HCT116 (cell line): ENCODE results near the gene PADI4. TPM values are rescaled to one million over a fixed set of nuclear protein-coding genes. Genes with fewer than 3 reads are reported as not detected.

Experiments used
- ATAC-seq: fragments of 200-7000 bp; cut with Tn5 transposase; 2 replicates; pipeline ENCODE4 v1.9.1; 2020; ENCODE audit warnings: mild to moderate bottlenecking, moderate library complexity
- BruUV-seq: library from RNA; stranded (reverse); fragments of 400-500 nt; replicated peaks from 2 replicates; lab custom pipeline; 2021; lab: Mats Ljungman, UMichigan
- CTCF ChIA-PET: fragments of 300-600 bp; sonication (Branson Sonifier 250); formaldehyde crosslinking; loops from one replicate; lab custom pipeline; 2021; ENCODE audit warnings: antibody characterized with exemption; lab: Charles Lee
- POLR2A ChIA-PET: fragments of 300-600, 350-600 bp; sonication (Branson Sonifier 250); formaldehyde crosslinking; loops from one replicate; lab custom pipeline; 2021; ENCODE audit warnings: antibody characterized with exemption; lab: Charles Lee
- RAD21 ChIA-PET, 2 experiments: fragments of 300-600 bp; sonication (Branson Sonifier 250); formaldehyde crosslinking; loops; one replicate each; lab custom pipeline; 2023; ENCODE audit warnings: low total read pairs in 2 of 2; ENCODE audit not compliant: uncharacterized antibody in 2 of 2, unreplicated experiment in 2 of 2, low non-redundant PET in 1 of 2; lab: Charles Lee
- DNase-seq: peaks from one replicate; pipeline ENCODE4 v3.0.0-alpha.2; 2010; ENCODE audit warnings: low read depth, low spot score
- H2AFZ ChIP-seq: fragments of 200-600 bp; shearing (Covaris generic), sonication (generic); 2 replicates; pipeline ENCODE4 v1.6.1; 2017; ENCODE audit warnings: low read depth, mixed run types, mixed read lengths, antibody characterized with exemption, low read length; ENCODE audit not compliant: poor library complexity, severe bottlenecking
- H3K27ac ChIP-seq: 2 replicates; pipeline ENCODE4 v1.5.1; 2012; ENCODE audit warnings: low read depth, low read length
- H3K27me3 ChIP-seq: fragments of 200-600 bp; sonication (generic); 2 replicates; pipeline ENCODE4 v1.6.1; 2016; ENCODE audit warnings: mixed run types, low read length, mixed read lengths; ENCODE audit not compliant: insufficient read depth
- H3K36me3 ChIP-seq, 2 experiments: fragments of 200-500 bp in 1 of 2; fragments of 200-600 bp in 1 of 2; sonication (Bioruptor generic) in 1 of 2; sonication (generic) in 1 of 2; 2 replicates each; pipeline versions ENCODE4 v1.5.1 to v1.6.1; 2014 to 2016; ENCODE audit warnings: low read length in 2 of 2, inconsistent platforms in 1 of 2, mixed read lengths in 1 of 2, mixed run types in 1 of 2; ENCODE audit not compliant: insufficient read depth in 2 of 2, control insufficient read depth in 1 of 2
- H3K4me1 ChIP-seq, 2 experiments: fragments of 200-600 bp in 1 of 2; sonication (generic) in 1 of 2; 2 replicates each; pipeline versions ENCODE4 v1.5.1 to v1.6.1; 2012 to 2017; ENCODE audit warnings: low read length in 2 of 2, inconsistent platforms in 1 of 2, mild to moderate bottlenecking in 1 of 2, mixed read lengths in 1 of 2, mixed run types in 1 of 2, moderate library complexity in 1 of 2; ENCODE audit not compliant: insufficient read depth in 2 of 2, control insufficient read depth in 1 of 2
- H3K4me2 ChIP-seq: fragments of 200-600 bp; sonication (generic); 2 replicates; pipeline ENCODE4 v1.6.1; 2017; ENCODE audit warnings: mixed run types, low read length, mixed read lengths
- H3K4me3 ChIP-seq, 2 experiments: fragments of 200-600 bp in 1 of 2; sonication (generic) in 1 of 2; replicated peaks in 1 of 2; 2 replicates each; pipeline ENCODE4 v1.5.1; 2011 to 2016; ENCODE audit warnings: low read length in 2 of 2, control low read depth in 1 of 2, low read depth in 1 of 2, mild to moderate bottlenecking in 1 of 2, mixed read lengths in 1 of 2, mixed run types in 1 of 2
- H3K79me2 ChIP-seq: fragments of 200-600 bp; sonication (generic); 2 replicates; pipeline ENCODE4 v1.6.1; 2017; ENCODE audit warnings: mild to moderate bottlenecking, mixed run types, low read length, moderate library complexity, mixed read lengths; ENCODE audit not compliant: insufficient read depth
- H3K9ac ChIP-seq: fragments of 200-600 bp; sonication (generic); 2 replicates; pipeline ENCODE4 v1.6.1; 2016; ENCODE audit warnings: low read length, mixed read lengths
- H3K9me2 ChIP-seq: fragments of 200-600 bp; sonication (generic), shearing (Covaris generic); 2 replicates; pipeline ENCODE4 v1.6.1; 2017; ENCODE audit warnings: mixed run types, mild to moderate bottlenecking, moderate library complexity; ENCODE audit not compliant: insufficient read depth
- H3K9me3 ChIP-seq, 2 experiments: fragments of 200-500 bp in 1 of 2; fragments of 200-600 bp in 1 of 2; sonication (Bioruptor generic) in 1 of 2; sonication (generic) in 1 of 2; 2 replicates each; pipeline ENCODE4 v1.6.1; 2014 to 2017; ENCODE audit warnings: low read length in 2 of 2, mixed read lengths in 2 of 2, inconsistent platforms in 1 of 2, low read depth in 1 of 2, mild to moderate bottlenecking in 1 of 2, mixed run types in 1 of 2, moderate library complexity in 1 of 2; ENCODE audit not compliant: control insufficient read depth in 1 of 2, insufficient read depth in 1 of 2
- H4K20me1 ChIP-seq: fragments of 200-600 bp; sonication (generic), shearing (Covaris generic); 2 replicates; pipeline ENCODE4 v1.6.1; 2017; ENCODE audit warnings: mixed run types, mild to moderate bottlenecking, moderate library complexity; ENCODE audit not compliant: insufficient read depth
- ATF3 ChIP-seq: IDR thresholded peaks from 2 replicates; pipeline ENCODE4 v1.6.1; 2012
- CBX3 ChIP-seq: IDR thresholded peaks from 2 replicates; pipeline ENCODE4 v1.6.1; 2012; ENCODE audit warnings: low read depth
- CEBPB ChIP-seq: IDR thresholded peaks from 2 replicates; pipeline ENCODE4 v1.6.1; 2012; ENCODE audit warnings: low read depth
- ELF1 ChIP-seq: IDR thresholded peaks from 2 replicates; pipeline ENCODE4 v1.6.1; 2012; ENCODE audit warnings: low read depth, borderline replicate concordance
- EZH2 ChIP-seq: fragments of 200-600 bp; sonication (generic); IDR thresholded peaks from 2 replicates; pipeline ENCODE4 v1.6.1; 2017; ENCODE audit warnings: antibody characterized with exemption, mixed run types
- EZH2phosphoT487 ChIP-seq: fragments of 200-600 bp; IDR thresholded peaks from 2 replicates; pipeline ENCODE4 v1.6.1; 2018; ENCODE audit warnings: antibody characterized with exemption, borderline replicate concordance
- JUND ChIP-seq: IDR thresholded peaks from 2 replicates; pipeline ENCODE4 v1.6.1; 2012
- POLR2A ChIP-seq: IDR thresholded peaks from 2 replicates; pipeline ENCODE4 v1.7.0; 2011; ENCODE audit warnings: borderline replicate concordance; ENCODE audit not compliant: insufficient read depth, insufficient read length; ENCODE audit errors: extremely low read depth
- POLR2AphosphoS5 ChIP-seq: IDR thresholded peaks from 2 replicates; pipeline ENCODE4 v1.6.1; 2011; ENCODE audit warnings: mild to moderate bottlenecking, low read depth, low read length, moderate library complexity
- REST ChIP-seq: IDR thresholded peaks from 2 replicates; pipeline ENCODE4 v1.6.1; 2012; ENCODE audit warnings: low read depth
- SP1 ChIP-seq: IDR thresholded peaks from 2 replicates; pipeline ENCODE4 v1.6.1; 2012; ENCODE audit warnings: low read depth
- YY1 ChIP-seq: IDR thresholded peaks from 2 replicates; pipeline ENCODE4 v1.6.1; 2011; ENCODE audit warnings: low read length, low read depth, moderate library complexity, mild to moderate bottlenecking; ENCODE audit not compliant: insufficient replicate concordance; ENCODE audit errors: extremely low read depth
- ZFX ChIP-seq: fragments of 450-650 bp; IDR thresholded peaks from 2 replicates; pipeline ENCODE4 v1.6.1; 2017
- intact Hi-C: fragments of 100-400 bp; cut with micrococcal nuclease; formaldehyde crosslinking; loops from 2 replicates; pipeline ENCODE4 v1.10.0; 2022
- total RNA-seq: library from RNA; stranded (reverse); gene quantifications from one replicate; pipeline ENCODE4 v1.2.1, GENCODE V29; 2021; ENCODE audit not compliant: unreplicated experiment
- TF ChIP-seq, protein P1 (sequence below), 3 experiments: fragments of 200-600 bp in 1 of 3; sonication (generic) in 1 of 3; IDR thresholded peaks in 2 of 3; conservative IDR thresholded peaks in 1 of 3; 2 replicates each; pipeline ENCODE4 v1.5.1; 2012 to 2017; ENCODE audit warnings: low read depth in 2 of 3, low read length in 2 of 3, antibody characterized with exemption in 1 of 3, borderline replicate concordance in 1 of 3, control low read depth in 1 of 3, mild to moderate bottlenecking in 1 of 3, mixed read lengths in 1 of 3, mixed run types in 1 of 3, moderate library complexity in 1 of 3; ENCODE audit not compliant: insufficient read depth in 1 of 3
- TF ChIP-seq, protein P2 (sequence below): IDR thresholded peaks from 2 replicates; pipeline ENCODE4 v1.6.1; 2012

The PADI4 gene
- total RNA-seq, 1 experiment from 2014 or later, result 0.44 TPM

DNA sequence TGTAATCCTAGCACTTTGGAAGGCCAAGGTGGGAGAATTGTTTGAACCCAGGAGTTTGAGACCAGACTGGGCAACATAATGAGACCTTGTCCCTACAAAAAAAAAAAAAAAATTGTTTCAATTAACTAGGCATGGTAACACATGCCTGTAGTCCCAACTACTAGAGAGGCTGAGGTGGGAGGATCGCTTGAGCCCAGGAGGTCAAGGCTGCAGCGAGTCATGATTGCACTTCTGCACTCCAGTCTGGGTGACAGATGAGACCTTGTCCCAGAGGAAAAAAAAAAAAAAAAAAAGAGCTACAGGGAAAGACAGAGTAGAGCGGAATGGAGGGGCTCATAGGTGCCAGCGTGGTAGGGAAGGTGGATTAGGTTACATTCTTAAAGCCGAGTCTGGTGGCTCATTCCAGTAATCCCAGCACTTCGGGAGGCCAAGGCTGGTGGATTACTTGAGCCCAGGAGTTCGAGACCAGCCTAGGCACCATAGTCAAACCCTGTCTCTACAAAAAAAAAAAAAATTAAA is 43.0 kb downstream of the PADI4 start:
- peaks cover 11 to 21% of the 10 kb centered on the region in 2 experiments for H3K4me1 ChIP-seq
- TF ChIP-seq CBX3 (no peak), ZFX (no peak), CEBPB (no peak), POLR2AphosphoS5 (no peak), POLR2A (no peak), SP1 (no peak), EZH2phosphoT487 (no peak), YY1 (no peak), REST (no peak), EZH2 (no peak), ATF3 (no peak), ELF1 (no peak), JUND (no peak)
- TF ChIP-seq, protein P1, sequence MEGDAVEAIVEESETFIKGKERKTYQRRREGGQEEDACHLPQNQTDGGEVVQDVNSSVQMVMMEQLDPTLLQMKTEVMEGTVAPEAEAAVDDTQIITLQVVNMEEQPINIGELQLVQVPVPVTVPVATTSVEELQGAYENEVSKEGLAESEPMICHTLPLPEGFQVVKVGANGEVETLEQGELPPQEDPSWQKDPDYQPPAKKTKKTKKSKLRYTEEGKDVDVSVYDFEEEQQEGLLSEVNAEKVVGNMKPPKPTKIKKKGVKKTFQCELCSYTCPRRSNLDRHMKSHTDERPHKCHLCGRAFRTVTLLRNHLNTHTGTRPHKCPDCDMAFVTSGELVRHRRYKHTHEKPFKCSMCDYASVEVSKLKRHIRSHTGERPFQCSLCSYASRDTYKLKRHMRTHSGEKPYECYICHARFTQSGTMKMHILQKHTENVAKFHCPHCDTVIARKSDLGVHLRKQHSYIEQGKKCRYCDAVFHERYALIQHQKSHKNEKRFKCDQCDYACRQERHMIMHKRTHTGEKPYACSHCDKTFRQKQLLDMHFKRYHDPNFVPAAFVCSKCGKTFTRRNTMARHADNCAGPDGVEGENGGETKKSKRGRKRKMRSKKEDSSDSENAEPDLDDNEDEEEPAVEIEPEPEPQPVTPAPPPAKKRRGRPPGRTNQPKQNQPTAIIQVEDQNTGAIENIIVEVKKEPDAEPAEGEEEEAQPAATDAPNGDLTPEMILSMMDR (IDR thresholded peaks at IDR 0.05 in 2 of 3, conservative IDR thresholded peaks at IDR 0.05 in 1 of 3; ENCODE audit: borderline replicate concordance in 1 of 3, insufficient read depth in 1 of 3, low read depth in 2 of 3, low read length in 2 of 3), result no peak
- TF ChIP-seq, protein P2, sequence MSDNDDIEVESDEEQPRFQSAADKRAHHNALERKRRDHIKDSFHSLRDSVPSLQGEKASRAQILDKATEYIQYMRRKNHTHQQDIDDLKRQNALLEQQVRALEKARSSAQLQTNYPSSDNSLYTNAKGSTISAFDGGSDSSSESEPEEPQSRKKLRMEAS, result no peak

More for the DNA sequence above, 43.0 kb downstream of the PADI4 start:
- H3K9ac ChIP-seq, result no peak overlapping the region
- no peaks in the 10 kb centered on the region for H3K9me3 ChIP-seq
- H3K4me3 ChIP-seq, result no peak overlapping the region
- no peaks in the 10 kb centered on the region for H3K36me3 ChIP-seq
- H4K20me1 ChIP-seq, result no peaks in the 10 kb centered on the region
- no peaks in the 10 kb centered on the region for H3K9me2 ChIP-seq
- POLR2A ChIA-PET, result interaction anchor here (0.9 kb wide), 1 partner anchor 82 kb away, joined by 3 read pairs; no protein-coding TSS in a partner anchor
- DNase-seq (no peak), ATAC-seq (no peak)
- RAD21 ChIA-PET, result no interaction called here
- H2AFZ ChIP-seq, result no peak overlapping the region
- CTCF ChIA-PET, result no interaction called here
- intact Hi-C loops, result no loop called here
- H3K79me2 ChIP-seq, result no peaks in the 10 kb centered on the region
- no peaks in the 10 kb centered on the region for H3K27me3 ChIP-seq
- H3K4me2 ChIP-seq, result no peak overlapping the region
- BruUV-seq, result no TSS peak
- no peak overlapping the region for H3K27ac ChIP-seq
